Uterus (tissue), 4 donors: ENCODE measurements around the gene CDYL2. TPM values are rescaled to one million over a fixed set of nuclear protein-coding genes. Genes with fewer than 3 reads are reported as not detected.

ENCODE experiments used
- DNase-seq, 2 donors: peaks; one replicate each; pipeline ENCODE4 v3.0.0-alpha.2; 2019 to 2020
- H3K27ac ChIP-seq, 2 donors: fragments of 200-600 bp; sonication (generic); 1 replicate in 1 of 2; 2 replicates in 1 of 2; pipeline ENCODE4 v1.5.1; 2016 to 2018
- H3K27me3 ChIP-seq, 2 donors: fragments of 200-600 bp; sonication (generic); one replicate each; pipeline ENCODE4 v1.5.1; 2018 to 2019; ENCODE audit warnings: control low read depth in 1 of 2
- H3K36me3 ChIP-seq, 2 donors: fragments of 200-600 bp; sonication (generic); one replicate each; pipeline ENCODE4 v1.5.1; 2019; ENCODE audit warnings: control low read depth in 1 of 2
- H3K4me1 ChIP-seq, 2 donors: fragments of 200-600 bp; sonication (generic); one replicate each; pipeline ENCODE4 v1.5.1; 2018 to 2019; ENCODE audit warnings: control low read depth in 1 of 2
- H3K4me3 ChIP-seq, 2 donors: fragments of 200-600 bp; sonication (generic); 1 replicate in 1 of 2; 2 replicates in 1 of 2; pipeline ENCODE4 v1.5.1; 2018 to 2019; ENCODE audit warnings: mild to moderate bottlenecking in 1 of 2
- H3K9me3 ChIP-seq, 2 donors: fragments of 200-600 bp; sonication (generic); one replicate each; pipeline ENCODE4 v1.5.1; 2019; ENCODE audit warnings: control low read depth in 1 of 2
- POLR2A ChIP-seq, 2 donors: fragments of 450-650 bp; IDR thresholded peaks; one replicate each; pipeline ENCODE4 v1.6.1; 2016; ENCODE audit warnings: antibody characterized with exemption in 2 of 2, mild to moderate bottlenecking in 1 of 2, moderate library complexity in 1 of 2
- intact Hi-C: fragments of 100-400 bp; cut with DNase I; formaldehyde crosslinking; loops from one replicate; pipeline ENCODE4 v1.15.1; 2023; ENCODE audit warnings: low total_unique reads
- total RNA-seq, 4 donors: library from RNA; depleted of rRNA in 3 of 4; stranded (reverse); fragments of >200 nt in 3 of 4; gene quantifications; one replicate each; pipeline versions ENCODE4 v1.1.0 to v1.2.4, GENCODE V29; 2014 to 2023
- TF ChIP-seq, protein P1 (sequence below), 4 experiments: fragments of 200-600 bp in 2 of 4; fragments of 450-650 bp in 2 of 4; sonication (generic) in 2 of 4; IDR thresholded peaks; one replicate each; pipeline ENCODE4 v1.5.1; 2016 to 2019; ENCODE audit warnings: antibody characterized with exemption in 4 of 4, mild to moderate bottlenecking in 2 of 4, moderate library complexity in 1 of 4
- donor health status: DM: yes; HTN: yes; CAD: no.

Gene CDYL2
- total RNA-seq, 4 donors from 2014 or later = 2.3 to 9.1 (median 5.1) TPM

GRCh38 chr16:80576343-80576912, 228.0 kb downstream of the CDYL2 start:
- no peaks in the 10 kb centered on the region for H3K4me1 ChIP-seq
- intact Hi-C loops = no loop called here
- H3K4me3 ChIP-seq = no peak overlapping the region
- no peaks in the 10 kb centered on the region for H3K27me3 ChIP-seq
- no peaks in the 10 kb centered on the region for H3K36me3 ChIP-seq
- no peak overlapping the region for H3K27ac ChIP-seq
- H3K9me3 ChIP-seq = no peaks in the 10 kb centered on the region
- no peak for DNase-seq
- TF ChIP-seq, protein P1, sequence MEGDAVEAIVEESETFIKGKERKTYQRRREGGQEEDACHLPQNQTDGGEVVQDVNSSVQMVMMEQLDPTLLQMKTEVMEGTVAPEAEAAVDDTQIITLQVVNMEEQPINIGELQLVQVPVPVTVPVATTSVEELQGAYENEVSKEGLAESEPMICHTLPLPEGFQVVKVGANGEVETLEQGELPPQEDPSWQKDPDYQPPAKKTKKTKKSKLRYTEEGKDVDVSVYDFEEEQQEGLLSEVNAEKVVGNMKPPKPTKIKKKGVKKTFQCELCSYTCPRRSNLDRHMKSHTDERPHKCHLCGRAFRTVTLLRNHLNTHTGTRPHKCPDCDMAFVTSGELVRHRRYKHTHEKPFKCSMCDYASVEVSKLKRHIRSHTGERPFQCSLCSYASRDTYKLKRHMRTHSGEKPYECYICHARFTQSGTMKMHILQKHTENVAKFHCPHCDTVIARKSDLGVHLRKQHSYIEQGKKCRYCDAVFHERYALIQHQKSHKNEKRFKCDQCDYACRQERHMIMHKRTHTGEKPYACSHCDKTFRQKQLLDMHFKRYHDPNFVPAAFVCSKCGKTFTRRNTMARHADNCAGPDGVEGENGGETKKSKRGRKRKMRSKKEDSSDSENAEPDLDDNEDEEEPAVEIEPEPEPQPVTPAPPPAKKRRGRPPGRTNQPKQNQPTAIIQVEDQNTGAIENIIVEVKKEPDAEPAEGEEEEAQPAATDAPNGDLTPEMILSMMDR (IDR thresholded peaks at IDR 0.05) = no peak
- no peak for TF ChIP-seq POLR2A (IDR thresholded peaks at IDR 0.05)

GRCh38 chr16:80573700-80574120, 230.7 kb downstream of the CDYL2 start:
- no peaks in the 10 kb centered on the region for H3K9me3 ChIP-seq
- H3K36me3 ChIP-seq = no peaks in the 10 kb centered on the region
- H3K27ac ChIP-seq = no peak overlapping the region
- H3K27me3 ChIP-seq = no peaks in the 10 kb centered on the region
- no peak overlapping the region for H3K4me3 ChIP-seq
- TF ChIP-seq, protein P1 (IDR thresholded peaks at IDR 0.05) = no peak
- no peak for TF ChIP-seq POLR2A (IDR thresholded peaks at IDR 0.05)
- intact Hi-C loops = no loop called here
- DNase-seq = no peak
- no peaks in the 10 kb centered on the region for H3K4me1 ChIP-seq

- no peak overlapping the region for H3K4me3 ChIP-seq
- H3K36me3 ChIP-seq = no peaks in the 10 kb centered on the region
- intact Hi-C loops = no loop called here
- no peaks in the 10 kb centered on the region for H3K27me3 ChIP-seq
- no peaks in the 10 kb centered on the region for H3K4me1 ChIP-seq
- no peaks in the 10 kb centered on the region for H3K9me3 ChIP-seq
- TF ChIP-seq, protein P1 (IDR thresholded peaks at IDR 0.05) = no peak
- no peak for TF ChIP-seq POLR2A (IDR thresholded peaks at IDR 0.05)
- no peak for DNase-seq
- H3K27ac ChIP-seq = no peak overlapping the region
Observed at GRCh38 chr16:80570106-80570478, 234.3 kb downstream of the CDYL2 start.

- Histone ChIP-seq H3K36me3 (no peaks in the 10 kb centered on the region), H3K27me3 (no peaks in the 10 kb centered on the region), H3K27ac (no peak overlapping the region), H3K4me3 (no peak overlapping the region), H3K4me1 (no peaks in the 10 kb centered on the region), H3K9me3 (no peaks in the 10 kb centered on the region)
- no peak for TF ChIP-seq POLR2A (IDR thresholded peaks at IDR 0.05)
- TF ChIP-seq, protein P1 (IDR thresholded peaks at IDR 0.05) = no peak
- intact Hi-C loops = no loop called here
- DNase-seq = no peak
Observed at GRCh38 chr16:80569440-80570105, 234.8 kb downstream of the CDYL2 start.

- DNase-seq = no peak
- no peak overlapping the region for H3K4me3 ChIP-seq
- H3K27me3 ChIP-seq = no peaks in the 10 kb centered on the region
- no peaks in the 10 kb centered on the region for H3K36me3 ChIP-seq
- intact Hi-C loops = no loop called here
- no peaks in the 10 kb centered on the region for H3K9me3 ChIP-seq
- TF ChIP-seq POLR2A (IDR thresholded peaks at IDR 0.05) = no peak
- TF ChIP-seq, protein P1 (IDR thresholded peaks at IDR 0.05) = no peak
- H3K4me1 ChIP-seq = no peaks in the 10 kb centered on the region
- no peak overlapping the region for H3K27ac ChIP-seq
Observed at GRCh38 chr16:80564394-80564793, 240.0 kb downstream of the CDYL2 start.
